GM20000 (cell line): ENCODE results near the gene FAM83G.

Experiments
- DNase-seq: peaks from one replicate; pipeline ENCODE4 v3.0.0; 2012; ENCODE audit warnings: low spot score
- TF ChIP-seq, protein P1 (sequence below): IDR thresholded peaks from 2 replicates; pipeline ENCODE4 v1.5.1; 2012; ENCODE audit warnings: mild to moderate bottlenecking, control low read depth; ENCODE audit errors: extremely low read depth, missing control alignments

FAM83G gene

DNA sequence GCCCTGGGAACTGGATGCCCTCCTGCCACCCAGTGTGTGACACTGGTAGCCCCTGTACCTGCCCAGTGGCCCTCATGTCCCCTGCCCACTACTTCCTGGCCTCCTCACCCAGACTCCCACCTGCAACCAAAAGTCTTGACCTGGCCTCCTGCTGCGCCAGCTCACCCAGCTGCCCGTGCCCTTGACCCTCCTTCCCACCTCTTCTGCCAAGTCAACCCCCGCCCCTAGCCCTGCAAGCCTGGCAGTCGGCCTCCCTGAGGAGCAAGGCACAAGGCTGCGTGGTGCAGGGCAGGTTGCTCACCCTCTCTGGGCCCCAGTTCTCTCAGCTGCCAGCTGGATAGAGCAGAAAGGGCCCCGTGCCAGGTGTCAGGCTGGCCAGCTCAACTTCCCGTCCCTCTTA, 12.3 kb upstream of the FAM83G start:
- no peak for DNase-seq
- TF ChIP-seq, protein P1, sequence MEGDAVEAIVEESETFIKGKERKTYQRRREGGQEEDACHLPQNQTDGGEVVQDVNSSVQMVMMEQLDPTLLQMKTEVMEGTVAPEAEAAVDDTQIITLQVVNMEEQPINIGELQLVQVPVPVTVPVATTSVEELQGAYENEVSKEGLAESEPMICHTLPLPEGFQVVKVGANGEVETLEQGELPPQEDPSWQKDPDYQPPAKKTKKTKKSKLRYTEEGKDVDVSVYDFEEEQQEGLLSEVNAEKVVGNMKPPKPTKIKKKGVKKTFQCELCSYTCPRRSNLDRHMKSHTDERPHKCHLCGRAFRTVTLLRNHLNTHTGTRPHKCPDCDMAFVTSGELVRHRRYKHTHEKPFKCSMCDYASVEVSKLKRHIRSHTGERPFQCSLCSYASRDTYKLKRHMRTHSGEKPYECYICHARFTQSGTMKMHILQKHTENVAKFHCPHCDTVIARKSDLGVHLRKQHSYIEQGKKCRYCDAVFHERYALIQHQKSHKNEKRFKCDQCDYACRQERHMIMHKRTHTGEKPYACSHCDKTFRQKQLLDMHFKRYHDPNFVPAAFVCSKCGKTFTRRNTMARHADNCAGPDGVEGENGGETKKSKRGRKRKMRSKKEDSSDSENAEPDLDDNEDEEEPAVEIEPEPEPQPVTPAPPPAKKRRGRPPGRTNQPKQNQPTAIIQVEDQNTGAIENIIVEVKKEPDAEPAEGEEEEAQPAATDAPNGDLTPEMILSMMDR = no peak

DNA sequence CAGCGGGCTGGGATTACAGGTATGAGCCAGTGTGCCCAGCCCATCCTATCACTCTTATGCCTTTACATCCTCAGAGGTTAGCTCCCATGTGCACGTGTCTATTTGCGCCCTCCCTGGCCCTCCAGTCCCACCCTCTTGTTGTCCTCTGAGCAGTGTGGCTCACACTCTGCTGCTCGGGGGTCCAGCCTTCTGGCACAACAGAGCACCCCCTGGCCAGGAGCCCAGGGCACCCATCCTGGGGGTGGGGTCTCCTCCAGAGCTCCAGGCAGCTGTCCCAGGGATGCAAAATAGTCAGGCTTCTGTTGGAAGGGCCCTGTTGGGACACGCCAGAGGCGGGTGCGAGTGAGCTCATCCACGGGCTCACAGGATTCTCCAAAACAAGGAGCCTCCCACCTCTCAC, 11.7 kb upstream of the FAM83G start:
- no peak for DNase-seq
- TF ChIP-seq, protein P1 = no peak

DNA sequence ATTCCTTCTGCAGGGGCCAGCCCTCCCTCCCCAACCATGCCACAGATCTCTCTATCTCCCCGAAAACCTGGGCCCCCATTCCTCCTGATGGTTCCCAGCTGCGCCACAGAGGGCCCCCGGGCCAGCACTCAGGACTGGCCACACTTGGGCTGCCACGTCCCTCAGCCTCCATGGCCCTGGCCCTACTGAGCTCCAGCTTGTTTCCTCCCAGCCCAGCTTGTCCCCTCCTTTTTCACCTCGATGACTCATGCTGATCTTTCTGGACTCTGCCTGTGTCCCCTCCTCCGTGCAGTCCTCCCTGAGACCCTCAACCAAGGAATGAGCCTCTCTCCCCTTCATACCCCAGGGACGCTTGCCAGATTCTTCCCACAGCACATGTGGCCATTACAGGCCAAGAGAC, 10.9 kb upstream of the FAM83G start:
- DNase-seq = no peak
- TF ChIP-seq, protein P1 = no peak

DNA sequence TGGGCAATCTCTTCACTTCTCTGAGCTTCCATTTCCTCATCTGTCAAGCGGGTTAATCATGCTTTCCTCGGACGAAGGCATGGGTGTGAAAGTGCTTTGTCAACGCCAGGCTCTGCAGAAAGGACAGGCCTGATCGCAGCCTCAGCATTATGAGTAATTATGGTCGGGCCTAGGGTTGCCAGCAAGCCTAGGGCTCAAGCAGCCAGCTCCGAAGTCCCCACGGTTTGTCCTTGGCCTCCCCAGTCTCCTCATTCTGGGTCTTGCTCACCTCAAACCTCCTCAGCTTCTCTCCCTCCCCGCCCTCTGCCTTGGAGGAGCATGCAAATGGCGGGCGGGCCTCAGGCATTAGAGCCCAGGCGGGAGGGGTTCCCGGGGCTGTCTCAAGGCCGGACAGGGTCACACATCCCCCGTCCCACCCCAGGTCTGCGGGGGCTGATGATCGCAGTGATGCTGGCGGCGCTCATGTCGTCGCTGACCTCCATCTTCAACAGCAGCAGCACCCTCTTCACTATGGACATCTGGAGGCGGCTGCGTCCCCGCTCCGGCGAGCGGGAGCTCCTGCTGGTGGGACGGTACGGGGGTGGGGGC, 10.2 kb upstream of the FAM83G start:
- TF ChIP-seq, protein P1 = no peak
- no peak for DNase-seq

DNA sequence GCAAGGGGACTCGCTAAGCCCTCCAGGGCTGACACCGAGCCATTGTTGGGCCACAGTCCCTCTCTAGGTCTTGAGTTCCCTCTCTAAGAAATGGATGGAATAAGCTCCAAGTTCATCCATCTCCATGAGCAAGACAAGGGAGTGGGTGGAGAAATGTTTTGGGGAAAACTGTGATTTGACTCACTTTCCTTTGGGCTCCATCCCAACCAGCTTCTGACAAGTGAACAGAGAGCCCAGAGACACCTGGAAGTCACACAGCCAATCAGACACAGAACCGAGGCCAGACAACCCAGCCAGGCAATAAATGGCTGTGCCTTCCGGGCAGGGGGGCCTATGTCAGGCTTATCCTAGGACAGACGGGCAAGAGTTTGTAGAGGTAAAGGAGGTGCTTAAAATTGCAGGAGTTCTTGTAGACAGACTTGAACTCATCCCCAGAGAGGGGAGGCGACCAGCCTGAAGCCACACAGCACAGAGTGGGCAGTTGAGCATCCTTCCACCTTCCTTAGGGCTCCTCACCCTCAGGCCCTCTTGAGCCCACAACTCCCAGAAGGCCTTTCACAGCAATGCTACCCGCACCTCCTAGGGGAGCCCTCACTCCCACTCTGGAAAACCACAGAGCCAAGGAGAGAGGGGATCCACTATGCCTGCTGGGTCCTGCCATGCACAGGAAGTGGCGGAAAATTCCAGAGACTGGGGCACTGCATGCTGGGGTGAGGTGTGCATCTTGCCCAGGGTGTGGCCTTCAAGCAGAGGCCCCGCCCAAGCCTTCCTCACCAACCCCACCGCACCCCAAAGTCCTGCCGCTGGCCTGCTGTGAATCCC, 9.5 kb upstream of the FAM83G start:
- DNase-seq = no peak
- TF ChIP-seq, protein P1 = no peak

DNA sequence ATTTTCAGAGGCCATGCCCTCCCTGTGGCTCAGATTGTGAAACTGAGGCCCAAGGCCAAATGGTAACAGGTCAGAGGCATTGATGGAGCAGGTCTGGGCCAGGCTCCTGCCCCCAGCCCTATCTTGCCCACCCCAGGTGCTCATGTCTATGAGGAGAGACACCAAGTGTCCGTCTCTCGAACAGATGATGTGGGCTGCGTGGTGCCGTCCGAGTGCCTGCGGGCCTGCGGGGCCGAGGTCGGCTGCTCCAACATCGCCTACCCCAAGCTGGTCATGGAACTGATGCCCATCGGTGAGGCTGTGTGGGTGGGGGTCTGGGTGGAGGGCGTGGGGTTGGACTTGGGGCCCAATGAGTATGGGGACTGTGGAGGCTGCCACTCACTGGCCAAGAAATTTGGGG, 8.7 kb upstream of the FAM83G start:
- TF ChIP-seq, protein P1 = no peak
- DNase-seq = no peak
